ENCODE results near the gene LRRC55. TPM values are rescaled to one million over a fixed set of nuclear protein-coding genes. Genes with fewer than 3 reads are reported as not detected.

The LRRC55 gene
- total RNA-seq, 1 experiment from 2014 or later: not detected

GRCh38 chr11:57135020-57135751 is 46.6 kb upstream of the LRRC55 start:
- no peak overlapping the region for H3K27ac Mint-ChIP-seq (ENCODE audit: low read depth, unreplicated experiment)
- ChIA-PET POLR2A (interaction anchor here (0.6 to 1.1 kb wide), 3 partner anchors 86 to 569 kb away, joined by 3 read pairs; no protein-coding TSS in a partner anchor), CTCF (interaction anchor here (0.6 to 25.4 kb wide), 4 partner anchors 20 to 993 kb away, joined by 3 to 324 read pairs (median 4); no protein-coding TSS in a partner anchor)
- no peak for TF ChIP-seq CTCF (IDR thresholded peaks at IDR 0.05; ENCODE audit: unreplicated experiment)
- no peaks in the 10 kb centered on the region for H3K36me3 Mint-ChIP-seq (ENCODE audit: insufficient read depth, unreplicated experiment)
- DNase-seq (ENCODE audit: unreplicated experiment): no peak
- no peaks in the 10 kb centered on the region for H3K4me1 Mint-ChIP-seq (ENCODE audit: insufficient read depth, unreplicated experiment)
- no peaks in the 10 kb centered on the region for H3K27me3 Mint-ChIP-seq (ENCODE audit: insufficient read depth, unreplicated experiment)
- no TSS peak for BruUV-seq (replicated peaks)
- intact Hi-C loops (cut with micrococcal nuclease): no loop called here
- no peaks in the 10 kb centered on the region for H3K9me3 Mint-ChIP-seq (ENCODE audit: unreplicated experiment)
- H3K4me3 Mint-ChIP-seq (ENCODE audit: unreplicated experiment): no peak overlapping the region

GRCh38 chr11:57140568-57140967 is 41.2 kb upstream of the LRRC55 start:
- no peaks in the 10 kb centered on the region for H3K27me3 Mint-ChIP-seq (ENCODE audit: insufficient read depth, unreplicated experiment)
- no TSS peak for BruUV-seq (replicated peaks)
- intact Hi-C loops (cut with micrococcal nuclease): no loop called here
- ChIA-PET CTCF (interaction anchor here (0.6 to 1.5 kb wide), 4 partner anchors 9 to 133 kb away, joined by 3 to 8 read pairs (median 4); no protein-coding TSS in a partner anchor), POLR2A (interaction anchor here (0.6 kb wide), 1 partner anchor 15 kb away, joined by 3 read pairs; no protein-coding TSS in a partner anchor)
- no peak for DNase-seq (ENCODE audit: unreplicated experiment)
- TF ChIP-seq CTCF (IDR thresholded peaks at IDR 0.05; ENCODE audit: unreplicated experiment): no peak
- H3K36me3 Mint-ChIP-seq (ENCODE audit: insufficient read depth, unreplicated experiment): no peaks in the 10 kb centered on the region
- no peak overlapping the region for H3K4me3 Mint-ChIP-seq (ENCODE audit: unreplicated experiment)
- no peaks in the 10 kb centered on the region for H3K9me3 Mint-ChIP-seq (ENCODE audit: unreplicated experiment)
- no peaks in the 10 kb centered on the region for H3K4me1 Mint-ChIP-seq (ENCODE audit: insufficient read depth, unreplicated experiment)
- H3K27ac Mint-ChIP-seq (ENCODE audit: low read depth, unreplicated experiment): no peak overlapping the region

- no TSS peak for BruUV-seq (replicated peaks)
- CTCF ChIA-PET: no interaction called here
- POLR2A ChIA-PET: no interaction called here
- Mint-ChIP-seq H3K4me1 (ENCODE audit: insufficient read depth, unreplicated experiment) (no peaks in the 10 kb centered on the region), H3K27ac (ENCODE audit: low read depth, unreplicated experiment) (no peak overlapping the region), H3K9me3 (ENCODE audit: unreplicated experiment) (no peaks in the 10 kb centered on the region), H3K4me3 (ENCODE audit: unreplicated experiment) (no peak overlapping the region), H3K27me3 (ENCODE audit: insufficient read depth, unreplicated experiment) (peaks cover 6% of the 10 kb centered on the region), H3K36me3 (ENCODE audit: insufficient read depth, unreplicated experiment) (no peaks in the 10 kb centered on the region)
- TF ChIP-seq CTCF (IDR thresholded peaks at IDR 0.05; ENCODE audit: unreplicated experiment): no peak
- no peak for DNase-seq (ENCODE audit: unreplicated experiment)
- intact Hi-C loops (cut with micrococcal nuclease): no loop called here
Measured at GRCh38 chr11:57143459-57143858, 38.3 kb upstream of the LRRC55 start.

- BruUV-seq (replicated peaks): no TSS peak
- H3K27ac Mint-ChIP-seq (ENCODE audit: low read depth, unreplicated experiment): no peak overlapping the region
- CTCF ChIA-PET: interaction anchor here (0.5 to 1.4 kb wide), 2 partner anchors 105 to 562 kb away, joined by 3 to 5 read pairs; no protein-coding TSS in a partner anchor
Measured at GRCh38 chr11:57144075-57144474, 37.7 kb upstream of the LRRC55 start.

More at GRCh38 chr11:57144075-57144474, 37.7 kb upstream of the LRRC55 start:
- POLR2A ChIA-PET: no interaction called here
- Mint-ChIP-seq H3K27me3 (ENCODE audit: insufficient read depth, unreplicated experiment) (peaks cover 13% of the 10 kb centered on the region), H3K9me3 (ENCODE audit: unreplicated experiment) (no peaks in the 10 kb centered on the region), H3K4me3 (ENCODE audit: unreplicated experiment) (no peak overlapping the region), H3K36me3 (ENCODE audit: insufficient read depth, unreplicated experiment) (no peaks in the 10 kb centered on the region), H3K4me1 (ENCODE audit: insufficient read depth, unreplicated experiment) (no peaks in the 10 kb centered on the region)
- TF ChIP-seq CTCF (IDR thresholded peaks at IDR 0.05; ENCODE audit: unreplicated experiment): no peak
- DNase-seq (ENCODE audit: unreplicated experiment): no peak
- intact Hi-C loops (cut with micrococcal nuclease): no loop called here
